AG04450 (cell line): ENCODE results near the gene RFX4. TPM values are rescaled to one million over a fixed set of nuclear protein-coding genes. Genes with fewer than 3 reads are reported as not detected.

Experiments used
- CTCF ChIA-PET: fragments of 300-600, 350-600 bp; formaldehyde crosslinking; extraction: SDS; loops from one replicate; lab custom pipeline; 2022; ENCODE audit warnings: antibody characterized with exemption, inconsistent platforms; lab: Charles Lee
- POLR2A ChIA-PET: fragments of 350-600 bp; formaldehyde crosslinking; extraction: SDS; loops from one replicate; lab custom pipeline; 2021; ENCODE audit warnings: antibody characterized with exemption, inconsistent platforms; lab: Yijun Ruan, JAX
- DNase-seq: peaks from one replicate; pipeline ENCODE4 v3.0.0-alpha.2; 2011; ENCODE audit warnings: low read depth, low spot score
- H3K27ac ChIP-seq: one replicate; pipeline ENCODE4 v1.5.1; 2012; ENCODE audit warnings: low read depth, low read length, control low read depth
- H3K27me3 ChIP-seq: one replicate; pipeline ENCODE4 v1.6.0; 2012; ENCODE audit warnings: low read length; ENCODE audit not compliant: control insufficient read depth, insufficient read depth
- H3K4me3 ChIP-seq: 2 replicates; pipeline ENCODE4 v1.5.1; 2011; ENCODE audit warnings: mild to moderate bottlenecking, low read depth, low read length, control low read depth
- H3K9me3 ChIP-seq: 2 replicates; pipeline ENCODE4 v1.5.1; 2012; ENCODE audit warnings: low read length; ENCODE audit not compliant: control insufficient read depth, insufficient read depth
- CTCF ChIP-seq: IDR thresholded peaks from 2 replicates; pipeline ENCODE4 v1.5.1; 2011; ENCODE audit warnings: low read depth, low read length, control low read depth, inconsistent platforms
- polyA plus RNA-seq: library from polyadenylated mRNA; depleted of rRNA; stranded (reverse); fragments of >200 nt; gene quantifications from 2 replicates; pipeline ENCODE4 v1.2.3, GENCODE V29; 2011

RFX4 gene
- polyA plus RNA-seq, 1 experiment = not detected

GRCh38 chr12:106625976-106626375 lies 43.2 kb downstream of the RFX4 start:
- ChIA-PET CTCF (interaction anchor here (0.6 kb wide), 1 partner anchor 1070 kb away, joined by 5 read pairs; no protein-coding TSS in a partner anchor), POLR2A (no interaction called here)
- Histone ChIP-seq H3K4me3 (no peak overlapping the region), H3K27me3 (no peaks in the 10 kb centered on the region), H3K27ac (no peak overlapping the region), H3K9me3 (no peaks in the 10 kb centered on the region)
- DNase-seq = no peak
- no peak for TF ChIP-seq CTCF

- no peak overlapping the region for H3K4me3 ChIP-seq
- TF ChIP-seq CTCF = no peak
- H3K9me3 ChIP-seq = no peaks in the 10 kb centered on the region
- CTCF ChIA-PET = no interaction called here
- DNase-seq = no peak
- H3K27ac ChIP-seq = no peak overlapping the region
- no peaks in the 10 kb centered on the region for H3K27me3 ChIP-seq
- POLR2A ChIA-PET = no interaction called here
Observed at GRCh38 chr12:106629797-106630659, 47.2 kb downstream of the RFX4 start.

- no peak for TF ChIP-seq CTCF
- no peaks in the 10 kb centered on the region for H3K27me3 ChIP-seq
Observed at GRCh38 chr12:106631150-106631549, 48.3 kb downstream of the RFX4 start.

GRCh38 chr12:106631797-106632196 lies 49.0 kb downstream of the RFX4 start:
- H3K4me3 ChIP-seq = no peak overlapping the region
- ChIA-PET POLR2A (no interaction called here), CTCF (no interaction called here)
- H3K9me3 ChIP-seq = no peaks in the 10 kb centered on the region
- H3K27me3 ChIP-seq = no peaks in the 10 kb centered on the region
- DNase-seq = no peak
- no peak overlapping the region for H3K27ac ChIP-seq
- no peak for TF ChIP-seq CTCF

More at GRCh38 chr12:106631150-106631549, 48.3 kb downstream of the RFX4 start:
- no peak for DNase-seq
- no peaks in the 10 kb centered on the region for H3K9me3 ChIP-seq
- no peak overlapping the region for H3K27ac ChIP-seq
- CTCF ChIA-PET = no interaction called here
- POLR2A ChIA-PET = no interaction called here
- H3K4me3 ChIP-seq = no peak overlapping the region

- H3K4me3 ChIP-seq = no peak overlapping the region
- ChIA-PET POLR2A (no interaction called here), CTCF (no interaction called here)
- no peak for DNase-seq
- no peaks in the 10 kb centered on the region for H3K27me3 ChIP-seq
- no peaks in the 10 kb centered on the region for H3K9me3 ChIP-seq
- no peak for TF ChIP-seq CTCF
- no peak overlapping the region for H3K27ac ChIP-seq
Observed at GRCh38 chr12:106632797-106633450, 50.1 kb downstream of the RFX4 start.
